K562 (cell line): ENCODE results near the gene LIG3. TPM values are rescaled to one million over a fixed set of nuclear protein-coding genes. Genes with fewer than 3 reads are reported as not detected.

Source experiments
- ARHGAP35 ChIP-seq: fragments of 450-650 bp; IDR thresholded peaks from 2 replicates; pipeline ENCODE4 v1.6.1; 2018; ENCODE audit not compliant: partially characterized antibody
- CBFA2T3 ChIP-seq: fragments of 450-650 bp; IDR thresholded peaks from 2 replicates; pipeline ENCODE4 v1.6.1; 2017
- EHMT2 ChIP-seq: fragments of 450-650 bp; IDR thresholded peaks from 2 replicates; pipeline ENCODE4 v1.6.1; 2018; ENCODE audit warnings: antibody characterized with exemption
- FOXM1 ChIP-seq, 2 experiments: fragments of 450-650 bp in 1 of 2; sonication (generic) in 1 of 2; formaldehyde crosslinking in 1 of 2; IDR thresholded peaks; 2 replicates each; pipeline versions ENCODE4 v1.6.1 to v1.9.0; 2017 to 2022; ENCODE audit warnings: low read depth in 2 of 2, mild to moderate bottlenecking in 2 of 2, missing genetic modification reagents in 1 of 2, moderate library complexity in 1 of 2
- KDM1A ChIP-seq, 2 experiments: fragments of 450-650 bp; IDR thresholded peaks; 2 replicates each; pipeline ENCODE4 v1.6.1; 2016; ENCODE audit warnings: mild to moderate bottlenecking in 2 of 2
- KLF6 ChIP-seq: fragments of 250-450 bp; sonication (Bioruptor Pico); IDR thresholded peaks from 2 replicates; pipeline ENCODE4 v1.4.0; 2020; ENCODE audit warnings: mild to moderate bottlenecking, moderate library complexity, borderline replicate concordance
- SMC3 ChIP-seq: conservative IDR thresholded peaks from 2 replicates; pipeline ENCODE4 v1.6.1; 2011; ENCODE audit warnings: low read depth, low read length, improper control_type of control experiment; ENCODE audit not compliant: insufficient read depth
- ZNF197 ChIP-seq: fragments of 200-800 bp; sonication (Bioruptor generic); IDR thresholded peaks from 2 replicates; pipeline ENCODE4 v1.6.1; 2016; ENCODE audit warnings: low read depth, missing genetic modification characterization, missing compliant biosample characterization
- ZNF717 ChIP-seq: fragments of 250-450 bp; sonication (Bioruptor Pico); IDR thresholded peaks from 2 replicates; pipeline ENCODE4 v1.5.0; 2021
- ZNF75A ChIP-seq: fragments of 450-650 bp; formaldehyde crosslinking; IDR thresholded peaks from 2 replicates; pipeline ENCODE4 v1.4.0; 2020; ENCODE audit warnings: mild to moderate bottlenecking
- ZNF764 ChIP-seq: fragments of 250-450 bp; sonication (Bioruptor Pico); IDR thresholded peaks from 2 replicates; pipeline ENCODE4 v1.4.0; 2020; ENCODE audit warnings: low read depth, mild to moderate bottlenecking, moderate library complexity
- polyA plus RNA-seq, 8 experiments: library from polyadenylated mRNA; depleted of rRNA in 4 of 8; stranded (reverse) in 5 of 8; unstranded in 3 of 8; fragments of >200 nt; fragmentation: Nextera tagmentation in 2 of 8; fragmentation: Illumina TruSeq in 1 of 8; extraction: Ambion mirVana in 2 of 8; extraction: Trizol in 1 of 8; gene quantifications; 2 replicates each; pipeline versions ENCODE4 v1.2.1 to v1.2.3, GENCODE V29; 2011 to 2014; ENCODE audit warnings: inconsistent platforms in 1 of 8, missing spikeins in 1 of 8
- total RNA-seq, 7 experiments: library from RNA; depleted of rRNA in 6 of 7; stranded (reverse); fragments of >200 nt in 6 of 7; fragmentation: Illumina TruSeq in 2 of 7; extraction: Trizol in 2 of 7; gene quantifications; 2 replicates each; pipeline versions ENCODE4 v1.2.1 to v1.2.3, GENCODE V29; 2011 to 2021; ENCODE audit warnings: low replicate concordance in 1 of 7
- TF ChIP-seq, protein P1 (sequence below): fragments of 450-650 bp; formaldehyde crosslinking; IDR thresholded peaks from 2 replicates; pipeline ENCODE4 v1.4.0; 2022; ENCODE audit warnings: missing genetic modification characterization
- TF ChIP-seq, protein P2 (sequence below): fragments of 450-650 bp; IDR thresholded peaks from 2 replicates; pipeline ENCODE4 v1.6.1; 2016; ENCODE audit warnings: mild to moderate bottlenecking
- TF ChIP-seq, protein P3 (sequence below): fragments of 450-650 bp; IDR thresholded peaks from 2 replicates; pipeline ENCODE4 v1.6.1; 2017; ENCODE audit warnings: antibody characterized with exemption, mild to moderate bottlenecking
- TF ChIP-seq, protein P4 (sequence below): sonication (generic); IDR thresholded peaks from 2 replicates; pipeline ENCODE4 v1.6.1; 2016
- TF ChIP-seq, protein P5 (sequence below): fragments of 450-650 bp; formaldehyde crosslinking; IDR thresholded peaks from 2 replicates; pipeline ENCODE4 v1.4.0; 2020; ENCODE audit warnings: mild to moderate bottlenecking, mixed read lengths

The LIG3 gene
- total and polyA plus RNA-seq, 9 of the 15 experiments (the other 6 are each of a cell fraction or from before 2014, with no cell fraction given) = 7.6 to 75.0 (median 43.0) TPM

GRCh38 chr17:34981538-34982241 lies 1.4 kb downstream of the LIG3 start (continued):
- TF ChIP-seq KLF6 (CRISPR knock-in tag) (no peak; the same call in 1 of the 2 replicates), SMC3 (no peak), KDM1A (IDR thresholded peaks at IDR 0.05) (peak; percentile 91 to 93), ZNF717 (no peak), ARHGAP35 (no peak), EHMT2 (no peak), FOXM1 (IDR thresholded peaks at IDR 0.05; ENCODE audit: low read depth) (peak; percentile 55; the same call in 1 of the 2 replicates), FOXM1 (CRISPR knock-in tag; IDR thresholded peaks at IDR 0.05; ENCODE audit: low read depth) (no peak), ZNF197 (0 out of 2 replicates have a peak, but pooled peaks have one; percentile 28), ZNF764 (CRISPR knock-in tag) (no peak), ZNF75A (CRISPR knock-in tag) (no peak), CBFA2T3 (peak; percentile 90)
- TF ChIP-seq, protein P1, sequence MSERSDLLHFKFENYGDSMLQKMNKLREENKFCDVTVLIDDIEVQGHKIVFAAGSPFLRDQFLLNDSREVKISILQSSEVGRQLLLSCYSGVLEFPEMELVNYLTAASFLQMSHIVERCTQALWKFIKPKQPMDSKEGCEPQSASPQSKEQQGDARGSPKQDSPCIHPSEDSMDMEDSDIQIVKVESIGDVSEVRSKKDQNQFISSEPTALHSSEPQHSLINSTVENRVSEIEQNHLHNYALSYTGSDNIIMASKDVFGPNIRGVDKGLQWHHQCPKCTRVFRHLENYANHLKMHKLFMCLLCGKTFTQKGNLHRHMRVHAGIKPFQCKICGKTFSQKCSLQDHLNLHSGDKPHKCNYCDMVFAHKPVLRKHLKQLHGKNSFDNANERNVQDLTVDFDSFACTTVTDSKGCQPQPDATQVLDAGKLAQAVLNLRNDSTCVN (CRISPR knock-in tag) = no peak
- TF ChIP-seq, protein P2, sequence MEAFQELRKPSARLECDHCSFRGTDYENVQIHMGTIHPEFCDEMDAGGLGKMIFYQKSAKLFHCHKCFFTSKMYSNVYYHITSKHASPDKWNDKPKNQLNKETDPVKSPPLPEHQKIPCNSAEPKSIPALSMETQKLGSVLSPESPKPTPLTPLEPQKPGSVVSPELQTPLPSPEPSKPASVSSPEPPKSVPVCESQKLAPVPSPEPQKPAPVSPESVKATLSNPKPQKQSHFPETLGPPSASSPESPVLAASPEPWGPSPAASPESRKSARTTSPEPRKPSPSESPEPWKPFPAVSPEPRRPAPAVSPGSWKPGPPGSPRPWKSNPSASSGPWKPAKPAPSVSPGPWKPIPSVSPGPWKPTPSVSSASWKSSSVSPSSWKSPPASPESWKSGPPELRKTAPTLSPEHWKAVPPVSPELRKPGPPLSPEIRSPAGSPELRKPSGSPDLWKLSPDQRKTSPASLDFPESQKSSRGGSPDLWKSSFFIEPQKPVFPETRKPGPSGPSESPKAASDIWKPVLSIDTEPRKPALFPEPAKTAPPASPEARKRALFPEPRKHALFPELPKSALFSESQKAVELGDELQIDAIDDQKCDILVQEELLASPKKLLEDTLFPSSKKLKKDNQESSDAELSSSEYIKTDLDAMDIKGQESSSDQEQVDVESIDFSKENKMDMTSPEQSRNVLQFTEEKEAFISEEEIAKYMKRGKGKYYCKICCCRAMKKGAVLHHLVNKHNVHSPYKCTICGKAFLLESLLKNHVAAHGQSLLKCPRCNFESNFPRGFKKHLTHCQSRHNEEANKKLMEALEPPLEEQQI = 0 out of 2 replicates have a peak, but pooled peaks have one; percentile 47
- TF ChIP-seq, protein P3, sequence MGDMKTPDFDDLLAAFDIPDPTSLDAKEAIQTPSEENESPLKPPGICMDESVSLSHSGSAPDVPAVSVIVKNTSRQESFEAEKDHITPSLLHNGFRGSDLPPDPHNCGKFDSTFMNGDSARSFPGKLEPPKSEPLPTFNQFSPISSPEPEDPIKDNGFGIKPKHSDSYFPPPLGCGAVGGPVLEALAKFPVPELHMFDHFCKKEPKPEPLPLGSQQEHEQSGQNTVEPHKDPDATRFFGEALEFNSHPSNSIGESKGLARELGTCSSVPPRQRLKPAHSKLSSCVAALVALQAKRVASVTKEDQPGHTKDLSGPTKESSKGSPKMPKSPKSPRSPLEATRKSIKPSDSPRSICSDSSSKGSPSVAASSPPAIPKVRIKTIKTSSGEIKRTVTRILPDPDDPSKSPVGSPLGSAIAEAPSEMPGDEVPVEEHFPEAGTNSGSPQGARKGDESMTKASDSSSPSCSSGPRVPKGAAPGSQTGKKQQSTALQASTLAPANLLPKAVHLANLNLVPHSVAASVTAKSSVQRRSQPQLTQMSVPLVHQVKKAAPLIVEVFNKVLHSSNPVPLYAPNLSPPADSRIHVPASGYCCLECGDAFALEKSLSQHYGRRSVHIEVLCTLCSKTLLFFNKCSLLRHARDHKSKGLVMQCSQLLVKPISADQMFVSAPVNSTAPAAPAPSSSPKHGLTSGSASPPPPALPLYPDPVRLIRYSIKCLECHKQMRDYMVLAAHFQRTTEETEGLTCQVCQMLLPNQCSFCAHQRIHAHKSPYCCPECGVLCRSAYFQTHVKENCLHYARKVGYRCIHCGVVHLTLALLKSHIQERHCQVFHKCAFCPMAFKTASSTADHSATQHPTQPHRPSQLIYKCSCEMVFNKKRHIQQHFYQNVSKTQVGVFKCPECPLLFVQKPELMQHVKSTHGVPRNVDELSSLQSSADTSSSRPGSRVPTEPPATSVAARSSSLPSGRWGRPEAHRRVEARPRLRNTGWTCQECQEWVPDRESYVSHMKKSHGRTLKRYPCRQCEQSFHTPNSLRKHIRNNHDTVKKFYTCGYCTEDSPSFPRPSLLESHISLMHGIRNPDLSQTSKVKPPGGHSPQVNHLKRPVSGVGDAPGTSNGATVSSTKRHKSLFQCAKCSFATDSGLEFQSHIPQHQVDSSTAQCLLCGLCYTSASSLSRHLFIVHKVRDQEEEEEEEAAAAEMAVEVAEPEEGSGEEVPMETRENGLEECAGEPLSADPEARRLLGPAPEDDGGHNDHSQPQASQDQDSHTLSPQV = peak; percentile 63; the same call in 1 of the 2 replicates
- TF ChIP-seq, protein P4, sequence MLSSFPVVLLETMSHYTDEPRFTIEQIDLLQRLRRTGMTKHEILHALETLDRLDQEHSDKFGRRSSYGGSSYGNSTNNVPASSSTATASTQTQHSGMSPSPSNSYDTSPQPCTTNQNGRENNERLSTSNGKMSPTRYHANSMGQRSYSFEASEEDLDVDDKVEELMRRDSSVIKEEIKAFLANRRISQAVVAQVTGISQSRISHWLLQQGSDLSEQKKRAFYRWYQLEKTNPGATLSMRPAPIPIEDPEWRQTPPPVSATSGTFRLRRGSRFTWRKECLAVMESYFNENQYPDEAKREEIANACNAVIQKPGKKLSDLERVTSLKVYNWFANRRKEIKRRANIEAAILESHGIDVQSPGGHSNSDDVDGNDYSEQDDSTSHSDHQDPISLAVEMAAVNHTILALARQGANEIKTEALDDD = peak; percentile 84
- TF ChIP-seq, protein P5, sequence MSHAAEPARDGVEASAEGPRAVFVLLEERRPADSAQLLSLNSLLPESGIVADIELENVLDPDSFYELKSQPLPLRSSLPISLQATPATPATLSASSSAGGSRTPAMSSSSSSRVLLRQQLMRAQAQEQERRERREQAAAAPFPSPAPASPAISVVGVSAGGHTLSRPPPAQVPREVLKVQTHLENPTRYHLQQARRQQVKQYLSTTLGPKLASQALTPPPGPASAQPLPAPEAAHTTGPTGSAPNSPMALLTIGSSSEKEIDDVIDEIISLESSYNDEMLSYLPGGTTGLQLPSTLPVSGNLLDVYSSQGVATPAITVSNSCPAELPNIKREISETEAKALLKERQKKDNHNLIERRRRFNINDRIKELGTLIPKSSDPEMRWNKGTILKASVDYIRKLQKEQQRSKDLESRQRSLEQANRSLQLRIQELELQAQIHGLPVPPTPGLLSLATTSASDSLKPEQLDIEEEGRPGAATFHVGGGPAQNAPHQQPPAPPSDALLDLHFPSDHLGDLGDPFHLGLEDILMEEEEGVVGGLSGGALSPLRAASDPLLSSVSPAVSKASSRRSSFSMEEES = no peak
